Measurements from ENCODE around the gene SMIM29.
A peak's percentile ranks its signal among the peaks of the same experiment; 100 is the strongest.

The SMIM29 gene

DNA sequence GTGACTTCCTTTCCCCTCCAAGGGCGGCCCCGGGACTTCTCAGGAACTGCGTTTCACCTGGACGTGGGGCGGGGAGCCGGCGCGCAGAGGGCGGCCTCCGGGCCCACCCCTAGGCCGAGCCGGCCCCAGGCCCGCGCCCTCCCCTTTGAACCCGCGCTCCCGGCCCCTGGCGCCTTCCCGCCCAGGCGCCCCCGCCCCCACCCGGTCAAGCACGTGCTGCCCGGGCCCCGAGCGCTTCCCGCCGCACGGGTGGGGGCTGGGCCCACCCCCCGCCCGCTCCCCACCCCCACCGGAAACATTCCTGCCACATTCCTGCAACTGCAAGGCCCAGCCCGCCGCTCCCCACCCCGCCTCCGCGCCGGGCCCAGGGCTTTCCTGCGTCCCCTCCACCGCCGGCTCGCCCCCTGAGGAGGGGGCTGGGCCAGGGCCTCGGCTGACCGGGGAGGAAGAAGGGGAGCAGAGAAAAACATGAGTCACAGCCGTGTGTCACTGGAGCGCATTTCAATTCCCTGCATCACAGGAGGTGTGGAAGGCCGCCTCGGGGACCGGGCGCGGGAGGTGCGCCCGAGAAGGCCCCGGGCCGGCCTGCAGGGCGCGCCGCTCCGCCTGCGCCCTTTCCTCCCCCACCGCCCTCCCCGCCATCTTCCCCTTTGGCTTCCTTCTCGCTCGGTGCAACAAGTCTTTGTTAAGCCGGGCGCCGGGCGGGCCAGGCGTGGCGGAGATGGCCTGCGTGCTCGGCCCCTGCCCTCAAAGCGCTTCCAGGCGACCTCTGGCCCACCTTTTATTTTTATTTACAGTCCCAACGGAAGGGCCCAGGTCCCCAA is 13.3 kb downstream of the SMIM29 start:
- Histone ChIP-seq H3K14ac (ENCODE audit: low read length) (peak overlapping the region; percentile 52), H3K4me3 (ENCODE audit: low read depth, low read length) (peak overlapping the region; percentile 68), H2AK5ac (ENCODE audit: low read length) (no peak overlapping the region), H2BK120ac (ENCODE audit: insufficient read depth, low read length, poor library complexity) (peak overlapping the region; percentile 70), H3K79me1 (ENCODE audit: low read length) (peaks cover 33% of the 10 kb centered on the region), H3K9me3 (ENCODE audit: insufficient read depth, low read depth, low read length) (peaks cover 2% of the 10 kb centered on the region), H3K79me2 (ENCODE audit: control insufficient read depth, insufficient read depth, low read length, poor library complexity) (peaks cover 21% of the 10 kb centered on the region), H2AFZ (ENCODE audit: insufficient read depth, low read length, poor library complexity) (no peak overlapping the region), H3K36me3 (ENCODE audit: control insufficient read depth in 1 of 2, insufficient read depth in 2 of 2, low read length in 2 of 2) (peaks cover 4 to 7% of the 10 kb centered on the region in 2 experiments), H3K18ac (ENCODE audit: low read length) (peak overlapping the region; percentile 43), H3K4me1 (ENCODE audit: control insufficient read depth in 1 of 2, insufficient read depth in 2 of 2, low read length in 2 of 2) (peaks cover 13 to 24% of the 10 kb centered on the region in 2 experiments), H3K27ac (ENCODE audit: low read depth, low read length) (peak overlapping the region; percentile 97), H3K4me2 (ENCODE audit: low read length) (peak overlapping the region; percentile 78), H3K23ac (ENCODE audit: low read length) (no peak overlapping the region), H4K8ac (ENCODE audit: low read depth, low read length) (peak overlapping the region; percentile 44), H3K27me3 (ENCODE audit: insufficient read depth, low read length) (no peaks in the 10 kb centered on the region), H4K91ac (ENCODE audit: low read depth, low read length) (peak overlapping the region; percentile 62), H3K9ac (ENCODE audit: low read length) (peak overlapping the region; percentile 56), H4K12ac (ENCODE audit: low read depth, low read length) (peak overlapping the region; percentile 68), H2BK5ac (ENCODE audit: low read depth, low read length, poor library complexity) (peak overlapping the region; percentile 60), H2BK12ac (ENCODE audit: low read length) (peak overlapping the region; percentile 1), H3K4ac (ENCODE audit: low read depth, low read length) (peak overlapping the region; percentile 13)
- no CpG with 5 or more reads among the region's 75 CpGs for WGBS (ENCODE audit: extremely low coverage, insufficient coverage, insufficient read length)
- DNase-seq, result peak; percentile 89 to 92

DNA sequence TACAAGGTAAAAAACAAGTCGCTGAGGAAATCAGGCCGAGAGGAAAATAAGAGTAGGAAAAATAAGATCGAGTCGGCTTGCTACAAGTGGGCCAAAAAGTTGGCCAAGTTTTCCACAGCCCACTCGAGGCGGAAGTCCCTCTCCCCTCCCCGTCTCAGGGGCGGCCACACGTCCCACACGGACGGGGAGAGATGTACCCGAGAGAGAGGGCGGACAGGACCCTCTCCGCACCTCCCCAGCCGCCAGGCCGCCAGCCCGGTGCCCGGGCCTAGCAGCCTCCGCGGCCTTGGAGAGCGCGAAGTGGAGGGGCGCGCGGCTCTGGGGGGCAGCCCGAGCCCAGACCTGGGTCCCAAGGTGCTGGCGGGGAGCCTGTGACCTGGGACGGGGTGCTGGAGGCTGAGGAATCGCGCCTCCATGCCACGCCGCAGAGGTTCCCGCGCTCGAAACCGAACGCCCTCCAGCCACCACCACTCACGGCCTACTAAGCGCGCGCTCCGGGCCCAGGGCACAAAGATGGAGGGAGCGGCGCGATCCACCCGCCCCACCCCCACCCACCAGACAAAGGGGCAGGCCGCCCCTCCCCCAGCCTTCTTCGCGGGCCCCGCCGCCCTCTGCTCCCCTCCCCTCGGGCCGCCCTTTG is 14.0 kb downstream of the SMIM29 start:
- H3K27ac ChIP-seq (ENCODE audit: low read depth, low read length), result peak overlapping the region; percentile 97
- H4K8ac ChIP-seq (ENCODE audit: low read depth, low read length), result peak overlapping the region; percentile 100
- H4K12ac ChIP-seq (ENCODE audit: low read depth, low read length), result peak overlapping the region; percentile 99
- peak overlapping the region; percentile 99 for H2BK120ac ChIP-seq (ENCODE audit: insufficient read depth, low read length, poor library complexity)
- peaks cover 2% of the 10 kb centered on the region for H3K9me3 ChIP-seq (ENCODE audit: insufficient read depth, low read depth, low read length)
- H3K14ac ChIP-seq (ENCODE audit: low read length), result peak overlapping the region; percentile 100
- peak overlapping the region; percentile 73 for H3K9ac ChIP-seq (ENCODE audit: low read length)
- H3K4me2 ChIP-seq (ENCODE audit: low read length), result peak overlapping the region; percentile 56
- peak overlapping the region; percentile 97 for H2BK5ac ChIP-seq (ENCODE audit: low read depth, low read length, poor library complexity)
- peak overlapping the region; percentile 99 for H3K18ac ChIP-seq (ENCODE audit: low read length)
- peak overlapping the region; percentile 98 for H2BK12ac ChIP-seq (ENCODE audit: low read length)
- no CpG with 5 or more reads among the region's 53 CpGs for WGBS (ENCODE audit: extremely low coverage, insufficient coverage, insufficient read length)
- peaks cover 33% of the 10 kb centered on the region for H3K79me1 ChIP-seq (ENCODE audit: low read length)
- no peaks in the 10 kb centered on the region for H3K27me3 ChIP-seq (ENCODE audit: insufficient read depth, low read length)
- peak overlapping the region; percentile 99 for H3K4ac ChIP-seq (ENCODE audit: low read depth, low read length)
- H3K4me1 ChIP-seq (ENCODE audit: control insufficient read depth in 1 of 2, insufficient read depth in 2 of 2, low read length in 2 of 2), result peaks cover 13 to 21% of the 10 kb centered on the region in 2 experiments
- peak overlapping the region; percentile 42 for H3K4me3 ChIP-seq (ENCODE audit: low read depth, low read length)
- DNase-seq, result no peak
- peaks cover 21% of the 10 kb centered on the region for H3K79me2 ChIP-seq (ENCODE audit: control insufficient read depth, insufficient read depth, low read length, poor library complexity)
- peak overlapping the region; percentile 100 for H4K91ac ChIP-seq (ENCODE audit: low read depth, low read length)
- H2AK5ac ChIP-seq (ENCODE audit: low read length), result peak overlapping the region; percentile 99
- H3K36me3 ChIP-seq (ENCODE audit: control insufficient read depth in 1 of 2, insufficient read depth in 2 of 2, low read length in 2 of 2), result no peaks in the 10 kb centered on the region
- H3K23ac ChIP-seq (ENCODE audit: low read length), result no peak overlapping the region
- H2AFZ ChIP-seq (ENCODE audit: insufficient read depth, low read length, poor library complexity), result peak overlapping the region; percentile 99

DNA sequence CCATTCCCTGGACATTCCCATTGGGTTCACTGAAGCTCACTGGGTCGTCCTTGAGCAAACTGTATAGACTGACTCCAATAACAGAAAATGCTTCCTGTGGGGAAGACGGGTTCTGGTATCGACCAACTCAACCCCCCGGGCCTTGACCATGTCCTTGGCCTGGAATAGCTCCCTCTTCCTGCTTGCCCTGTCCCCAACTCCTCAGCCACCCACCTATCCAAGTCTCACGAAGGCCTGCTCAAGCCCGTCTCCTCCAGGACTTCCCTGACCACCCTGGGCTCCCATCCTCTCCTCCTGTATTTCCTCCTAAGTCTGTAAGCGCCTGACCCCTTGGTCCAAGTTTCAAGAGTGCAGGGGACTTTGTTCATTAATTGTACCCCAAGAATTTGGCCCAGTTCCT is 14.9 kb downstream of the SMIM29 start:
- H2AK5ac ChIP-seq (ENCODE audit: low read length), result peak overlapping the region; percentile 8
- H3K79me1 ChIP-seq (ENCODE audit: low read length), result peaks cover 33% of the 10 kb centered on the region
- H3K23ac ChIP-seq (ENCODE audit: low read length), result no peak overlapping the region
- H3K4me3 ChIP-seq (ENCODE audit: low read depth, low read length), result no peak overlapping the region
- H4K8ac ChIP-seq (ENCODE audit: low read depth, low read length), result no peak overlapping the region
- no peak overlapping the region for H2AFZ ChIP-seq (ENCODE audit: insufficient read depth, low read length, poor library complexity)
- H2BK12ac ChIP-seq (ENCODE audit: low read length), result peak overlapping the region; percentile 4
- peaks cover 2% of the 10 kb centered on the region for H3K9me3 ChIP-seq (ENCODE audit: insufficient read depth, low read depth, low read length)
- H3K9ac ChIP-seq (ENCODE audit: low read length), result no peak overlapping the region
- no peak overlapping the region for H2BK5ac ChIP-seq (ENCODE audit: low read depth, low read length, poor library complexity)
- no peak overlapping the region for H3K4me2 ChIP-seq (ENCODE audit: low read length)
- H3K36me3 ChIP-seq (ENCODE audit: control insufficient read depth in 1 of 2, insufficient read depth in 2 of 2, low read length in 2 of 2), result no peaks in the 10 kb centered on the region
- no peak overlapping the region for H4K91ac ChIP-seq (ENCODE audit: low read depth, low read length)
- WGBS (ENCODE audit: extremely low coverage, insufficient coverage, insufficient read length), result no CpG with 5 or more reads among the region's 7 CpGs
- DNase-seq, result no peak
- H3K27ac ChIP-seq (ENCODE audit: low read depth, low read length), result no peak overlapping the region
- H2BK120ac ChIP-seq (ENCODE audit: insufficient read depth, low read length, poor library complexity), result no peak overlapping the region
- peaks cover 13 to 26% of the 10 kb centered on the region in 2 experiments for H3K4me1 ChIP-seq (ENCODE audit: control insufficient read depth in 1 of 2, insufficient read depth in 2 of 2, low read length in 2 of 2)
- peaks cover 21% of the 10 kb centered on the region for H3K79me2 ChIP-seq (ENCODE audit: control insufficient read depth, insufficient read depth, low read length, poor library complexity)
- H3K18ac ChIP-seq (ENCODE audit: low read length), result no peak overlapping the region
- no peak overlapping the region for H4K12ac ChIP-seq (ENCODE audit: low read depth, low read length)
- H3K27me3 ChIP-seq (ENCODE audit: insufficient read depth, low read length), result no peaks in the 10 kb centered on the region
- no peak overlapping the region for H3K14ac ChIP-seq (ENCODE audit: low read length)
- no peak overlapping the region for H3K4ac ChIP-seq (ENCODE audit: low read depth, low read length)

DNA sequence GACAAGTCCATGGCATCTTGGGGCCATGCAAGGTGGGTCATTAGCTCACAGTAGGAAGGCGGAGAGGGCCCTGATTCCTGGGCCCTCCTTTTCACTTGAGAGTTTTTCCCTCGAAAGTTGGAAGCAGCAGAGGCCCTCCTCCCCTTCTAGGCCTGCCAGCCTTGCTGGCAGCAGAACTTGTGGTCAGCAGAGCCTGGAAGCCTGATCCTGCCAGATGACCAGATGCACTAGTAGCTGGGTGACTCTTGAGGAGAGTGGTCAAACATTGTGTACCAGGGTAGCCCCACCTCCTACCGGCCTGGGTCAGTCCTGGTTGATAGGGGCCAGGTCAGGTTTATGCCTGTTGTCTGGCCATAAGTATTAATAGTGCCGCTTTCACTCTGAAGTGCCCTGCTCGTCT is 15.9 kb downstream of the SMIM29 start:
- Histone ChIP-seq H4K12ac (ENCODE audit: low read depth, low read length) (no peak overlapping the region), H2BK12ac (ENCODE audit: low read length) (peak overlapping the region; percentile 9), H3K36me3 (ENCODE audit: control insufficient read depth in 1 of 2, insufficient read depth in 2 of 2, low read length in 2 of 2) (no peaks in the 10 kb centered on the region), H2BK120ac (ENCODE audit: insufficient read depth, low read length, poor library complexity) (no peak overlapping the region), H2AFZ (ENCODE audit: insufficient read depth, low read length, poor library complexity) (no peak overlapping the region), H3K79me1 (ENCODE audit: low read length) (peaks cover 25% of the 10 kb centered on the region), H3K14ac (ENCODE audit: low read length) (no peak overlapping the region), H3K18ac (ENCODE audit: low read length) (no peak overlapping the region), H3K23ac (ENCODE audit: low read length) (no peak overlapping the region), H3K4ac (ENCODE audit: low read depth, low read length) (no peak overlapping the region), H3K9ac (ENCODE audit: low read length) (no peak overlapping the region), H3K79me2 (ENCODE audit: control insufficient read depth, insufficient read depth, low read length, poor library complexity) (peaks cover 12% of the 10 kb centered on the region), H3K4me3 (ENCODE audit: low read depth, low read length) (no peak overlapping the region), H3K27me3 (ENCODE audit: insufficient read depth, low read length) (no peaks in the 10 kb centered on the region), H3K27ac (ENCODE audit: low read depth, low read length) (no peak overlapping the region), H2BK5ac (ENCODE audit: low read depth, low read length, poor library complexity) (no peak overlapping the region), H4K91ac (ENCODE audit: low read depth, low read length) (no peak overlapping the region), H3K4me2 (ENCODE audit: low read length) (no peak overlapping the region), H4K8ac (ENCODE audit: low read depth, low read length) (no peak overlapping the region), H2AK5ac (ENCODE audit: low read length) (no peak overlapping the region), H3K4me1 (ENCODE audit: control insufficient read depth in 1 of 2, insufficient read depth in 2 of 2, low read length in 2 of 2) (peaks cover 10 to 21% of the 10 kb centered on the region in 2 experiments), H3K9me3 (ENCODE audit: insufficient read depth, low read depth, low read length) (peaks cover 2% of the 10 kb centered on the region)
- DNase-seq, result no peak
- WGBS (ENCODE audit: extremely low coverage, insufficient coverage, insufficient read length), result no CpG with 5 or more reads among the region's 5 CpGs
